Measurements from ENCODE around the gene TMEM178B.

GRCh38 chr7:141119187-141119586 is 45.3 kb downstream of the TMEM178B start:
- TF ChIP-seq POLR2A (IDR thresholded peaks at IDR 0.05) = no peak
- no peak for TF ChIP-seq CTCF (IDR thresholded peaks at IDR 0.05 in 4 of 5, conservative IDR thresholded peaks at IDR 0.05 in 1 of 5)
